HL-60/S4 (cell line): Measurements from ENCODE around the gene PIRT.

Source experiments
- in situ Hi-C: fragments of 300-500 bp; cut with MboI; formaldehyde crosslinking; loops from 2 replicates; pipeline ENCODE4 v1.14.3; 2022; ENCODE audit warnings: low sequenced_read_pairs

PIRT gene

DNA sequence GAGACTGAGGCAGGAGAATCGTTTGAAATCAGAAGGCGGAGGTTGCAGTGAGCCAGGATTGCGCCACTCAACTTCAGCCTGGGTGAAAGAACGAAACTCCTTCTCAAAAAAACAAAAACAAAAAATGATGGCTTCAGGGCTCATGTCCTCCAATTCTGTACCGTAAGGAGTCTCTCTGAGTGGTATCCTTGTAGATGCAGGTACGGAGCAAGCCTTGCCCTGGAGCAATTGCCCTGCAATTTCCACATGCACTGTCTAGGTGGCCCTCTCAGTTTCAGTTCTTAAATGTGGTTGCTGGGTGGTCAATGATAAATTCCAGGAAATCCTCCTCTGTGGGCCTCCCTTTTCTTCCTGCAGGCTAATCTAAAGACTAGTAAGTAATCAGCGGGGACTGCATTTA is 44.6 kb downstream of the PIRT start:
- in situ Hi-C loops, result no loop called here

DNA sequence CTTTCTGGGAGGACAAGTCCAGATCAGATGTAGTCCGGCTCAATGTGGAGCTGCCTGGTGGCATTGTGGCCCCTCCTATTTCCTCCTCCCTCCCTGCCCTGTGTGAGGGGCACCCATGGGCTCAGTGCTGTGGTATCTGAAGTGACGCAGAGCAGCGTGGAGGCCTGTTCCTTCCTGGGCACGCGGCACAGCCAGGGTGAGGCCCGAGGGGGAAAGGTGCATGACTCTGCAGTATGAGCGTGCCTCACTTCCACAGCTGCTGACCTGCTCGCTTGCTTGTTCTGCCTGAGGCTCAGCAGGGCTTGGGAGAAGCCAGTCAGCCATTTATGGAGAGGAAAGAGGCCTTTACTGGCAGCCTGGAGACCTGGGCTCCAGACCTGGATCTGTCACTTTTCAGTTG is 45.7 kb downstream of the PIRT start:
- in situ Hi-C loops, result no loop called here

GRCh38 chr17:10790491-10791401 is 47.1 kb downstream of the PIRT start:
- in situ Hi-C loops, result no loop called here

DNA sequence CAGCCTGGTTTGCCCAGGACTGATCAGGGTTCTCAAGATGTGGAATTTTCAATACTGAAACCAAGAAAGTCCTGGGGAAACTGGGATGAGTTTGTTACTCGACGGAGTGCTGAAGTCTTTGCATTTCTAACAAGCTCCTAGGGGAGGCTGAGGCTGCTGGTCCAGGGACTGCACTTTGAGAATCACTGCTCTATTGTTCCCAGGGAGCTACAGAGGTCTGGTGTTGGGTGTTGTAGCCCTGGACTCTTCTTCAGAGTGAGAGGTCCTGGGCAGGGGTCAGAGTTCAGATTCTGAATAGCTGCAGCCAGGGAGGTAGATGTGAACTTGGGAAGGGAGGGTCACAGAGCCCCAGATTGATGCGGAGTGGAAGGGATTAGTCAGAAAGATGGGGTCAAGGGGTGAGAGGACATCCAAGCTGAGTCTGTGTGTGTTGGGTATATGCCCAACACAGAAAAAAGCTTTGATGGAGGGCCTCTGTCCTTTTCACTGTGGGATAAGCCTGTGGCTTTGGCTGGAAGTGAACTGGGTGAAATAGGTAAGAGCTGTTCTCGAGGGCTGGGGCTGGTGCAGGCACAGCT is 48.1 kb downstream of the PIRT start:
- in situ Hi-C loops, result no loop called here

GRCh38 chr17:10787306-10788045 is 50.4 kb downstream of the PIRT start:
- in situ Hi-C loops, result no loop called here

- in situ Hi-C loops, result no loop called here
These were observed 52.6 kb downstream of the PIRT start for GRCh38 chr17:10785295-10785694.

DNA sequence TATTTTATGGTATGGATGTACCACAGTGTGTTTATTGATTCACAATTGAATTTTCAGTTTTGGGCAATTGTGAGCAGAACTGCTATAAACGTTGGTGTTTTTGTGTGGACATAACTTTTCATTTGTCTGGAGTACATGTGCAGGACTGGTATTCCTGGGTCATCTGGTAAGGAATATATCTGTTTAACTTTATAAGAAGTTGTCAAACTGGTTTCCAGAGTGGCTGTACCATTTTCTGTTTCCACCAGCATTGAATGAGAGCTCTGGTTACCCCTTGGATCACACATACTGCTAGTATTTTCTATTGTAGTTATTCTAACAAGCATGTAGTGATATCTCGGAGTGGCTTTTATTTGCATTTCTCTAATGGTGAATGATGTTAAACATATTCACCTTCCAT is 58.3 kb downstream of the PIRT start:
- in situ Hi-C loops, result no loop called here

DNA sequence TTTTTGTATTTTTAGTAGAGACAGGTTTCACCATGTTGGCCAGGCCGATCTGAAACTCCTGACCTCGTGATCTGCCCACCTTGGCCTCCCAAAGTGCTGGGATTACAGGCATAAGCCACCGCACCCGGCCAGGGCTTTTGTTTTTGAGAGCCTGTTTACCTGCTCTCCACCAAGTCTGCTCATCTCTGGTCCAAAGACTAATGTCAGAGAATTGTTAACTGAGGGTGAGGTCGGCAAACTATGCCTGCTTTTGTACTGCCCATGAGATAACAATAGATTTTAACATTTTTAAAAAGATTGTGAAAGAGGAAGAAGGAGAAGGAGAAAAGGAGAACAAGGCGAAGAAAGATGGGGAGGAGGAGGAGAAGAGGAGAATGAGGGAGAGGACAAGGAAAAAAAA is 60.0 kb downstream of the PIRT start:
- in situ Hi-C loops, result no loop called here

DNA sequence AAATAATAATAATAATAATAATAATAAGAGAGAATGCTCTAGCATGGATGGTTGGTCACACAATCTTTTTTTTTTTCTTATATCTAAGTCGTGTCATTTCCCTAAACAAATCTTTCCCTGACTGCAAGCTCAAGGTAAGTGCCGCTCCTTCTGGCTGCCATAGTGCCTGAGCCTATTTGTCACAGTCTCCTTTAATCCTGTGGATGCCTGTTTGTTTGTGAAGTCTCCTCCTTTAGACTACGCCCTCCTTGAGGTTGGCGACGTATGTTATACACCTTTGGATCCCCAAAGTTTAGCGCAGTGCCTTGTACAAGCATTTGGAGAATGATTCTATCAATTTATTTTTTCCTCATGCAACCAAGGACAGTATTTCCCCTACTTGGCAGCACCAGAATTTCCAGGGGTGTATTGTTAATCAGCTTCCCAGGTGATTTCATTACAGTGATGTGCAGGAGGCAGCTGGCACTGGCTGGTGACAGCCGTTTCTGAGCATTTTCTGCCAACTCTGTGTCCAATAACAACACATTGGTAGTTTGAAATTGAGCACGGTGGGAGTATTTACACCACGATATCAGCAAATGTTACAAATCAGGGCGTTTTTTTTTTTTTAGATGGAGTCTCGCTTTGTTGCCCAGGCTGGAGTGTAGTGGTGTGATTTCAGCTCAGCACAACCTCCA is 60.6 kb downstream of the PIRT start:
- in situ Hi-C loops, result no loop called here

- in situ Hi-C loops, result no loop called here
These were observed 61.5 kb downstream of the PIRT start for GRCh38 chr17:10776381-10776780.

DNA sequence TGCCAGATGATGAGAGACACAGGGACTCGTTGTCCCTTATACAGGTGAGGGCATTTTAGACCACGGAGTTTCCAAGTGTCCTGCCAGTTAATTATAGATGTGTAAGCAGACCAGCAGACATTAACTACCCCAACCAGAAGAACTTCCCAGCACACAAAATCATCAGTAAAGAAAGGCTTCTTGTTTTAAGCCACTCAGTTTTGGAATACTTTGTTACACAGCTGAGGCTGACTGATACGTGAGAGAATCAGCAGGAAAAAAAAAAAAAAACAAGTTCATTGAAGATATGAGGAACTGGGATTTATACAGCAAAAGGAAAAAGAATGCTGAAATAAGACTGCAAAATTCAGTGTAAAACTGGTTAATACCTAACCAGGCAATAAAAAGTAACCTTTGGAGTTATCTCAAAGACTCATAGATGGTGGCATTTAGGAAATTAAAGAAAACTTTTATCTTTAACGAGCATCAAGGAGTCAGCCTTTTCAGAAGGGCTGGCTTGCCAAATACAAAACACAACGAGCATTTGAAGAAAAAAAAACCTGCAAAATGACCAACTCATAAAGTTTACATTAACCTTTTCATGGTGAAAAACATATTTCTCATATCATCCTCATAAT is 62.0 kb downstream of the PIRT start:
- in situ Hi-C loops, result no loop called here

DNA sequence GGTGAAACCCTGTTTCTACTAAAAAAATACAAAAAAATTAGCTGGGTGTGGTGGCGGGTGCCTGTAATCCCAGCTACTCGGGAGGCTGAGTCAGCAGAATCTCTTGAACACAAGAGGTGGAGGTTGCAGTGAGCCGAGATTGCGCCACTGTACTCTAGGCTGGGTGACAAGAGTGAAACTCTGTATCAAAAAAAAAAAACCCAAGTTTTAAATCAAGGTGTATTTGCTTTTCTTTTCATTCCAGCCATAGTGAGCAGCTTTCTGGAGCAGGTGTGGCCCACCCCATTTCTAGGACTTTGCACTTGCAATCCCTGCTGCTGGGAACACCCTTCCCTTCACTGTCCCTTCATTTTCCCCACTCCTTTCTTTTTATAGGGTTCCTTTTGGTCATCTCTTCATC is 62.8 kb downstream of the PIRT start:
- in situ Hi-C loops, result no loop called here

DNA sequence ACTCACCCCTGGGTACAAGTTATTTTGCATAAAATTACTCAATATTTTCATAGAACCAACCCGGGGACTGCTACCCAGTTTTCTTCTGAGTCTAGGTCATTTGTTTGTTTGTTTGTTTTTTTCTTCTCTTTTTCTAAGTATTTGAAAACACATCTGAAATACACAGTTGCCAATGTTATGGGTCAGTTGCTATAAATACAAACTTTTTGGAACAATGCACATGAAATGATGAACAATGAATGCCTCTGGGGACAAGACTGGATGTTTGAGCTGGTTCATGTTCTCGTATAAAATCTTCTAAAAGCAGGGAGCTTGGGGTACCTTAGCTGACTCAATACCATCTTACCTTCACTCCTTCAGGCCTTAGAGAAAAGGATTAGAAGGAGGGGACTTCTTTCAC is 64.5 kb downstream of the PIRT start:
- in situ Hi-C loops, result no loop called here
